ENCODE data around the gene AFAP1.

Gene AFAP1

DNA sequence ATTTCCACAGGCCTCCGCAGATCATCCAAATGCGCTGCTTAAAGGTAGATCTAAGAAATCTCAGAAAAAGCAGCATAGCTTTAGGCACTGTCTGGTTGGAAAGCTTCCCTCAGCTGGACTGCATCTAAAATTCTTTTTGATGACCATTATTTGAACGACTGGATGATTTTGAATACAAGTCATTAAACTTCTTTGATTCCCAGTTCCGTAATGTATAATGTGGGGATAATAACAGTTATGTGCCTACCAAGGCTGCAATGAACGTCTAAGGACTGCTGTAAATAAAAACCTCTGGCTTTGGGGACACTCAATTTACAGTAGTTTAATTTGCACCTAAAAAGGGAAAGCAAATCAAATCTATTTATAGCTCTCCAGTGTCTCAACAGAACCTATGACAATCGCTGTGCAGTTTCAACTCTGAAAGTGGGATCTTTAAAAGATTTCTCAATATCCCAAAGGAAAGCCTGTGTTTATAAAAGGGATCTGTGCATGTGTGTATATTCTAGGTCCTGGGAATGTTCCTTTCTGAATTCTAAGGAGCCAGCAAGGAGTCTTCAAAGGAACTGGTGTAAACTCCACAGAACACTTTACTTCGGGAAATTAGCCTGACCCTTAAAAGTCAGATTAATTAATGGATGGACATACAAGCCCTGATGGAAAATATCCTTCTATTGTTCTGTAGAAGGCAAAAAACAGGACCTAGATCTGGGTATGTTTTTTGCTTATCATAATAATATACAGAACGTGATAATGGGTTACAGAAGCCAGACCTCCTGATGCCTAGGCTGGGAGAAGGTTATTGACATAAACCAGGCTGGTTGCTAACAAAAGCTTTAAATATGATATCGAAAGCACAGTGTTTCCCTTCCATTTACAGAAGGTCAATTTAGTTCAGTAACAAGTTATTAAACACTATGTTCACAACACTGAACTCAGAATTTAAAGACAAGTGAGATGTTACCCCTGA is 53.4 kb downstream of the AFAP1 start:
- H3K27me3 Mint-ChIP-seq = no peaks in the 10 kb centered on the region
- peaks cover 9% of the 10 kb centered on the region for H3K9me3 Mint-ChIP-seq
- H3K4me1 Mint-ChIP-seq (ENCODE audit: low read depth) = peaks cover 26% of the 10 kb centered on the region
- no peak for DNase-seq
- H3K4me3 Mint-ChIP-seq = no peak overlapping the region
- H3K27ac Mint-ChIP-seq = no peak overlapping the region
- peaks cover 8% of the 10 kb centered on the region for H3K36me3 Mint-ChIP-seq (ENCODE audit: low read depth)

DNA sequence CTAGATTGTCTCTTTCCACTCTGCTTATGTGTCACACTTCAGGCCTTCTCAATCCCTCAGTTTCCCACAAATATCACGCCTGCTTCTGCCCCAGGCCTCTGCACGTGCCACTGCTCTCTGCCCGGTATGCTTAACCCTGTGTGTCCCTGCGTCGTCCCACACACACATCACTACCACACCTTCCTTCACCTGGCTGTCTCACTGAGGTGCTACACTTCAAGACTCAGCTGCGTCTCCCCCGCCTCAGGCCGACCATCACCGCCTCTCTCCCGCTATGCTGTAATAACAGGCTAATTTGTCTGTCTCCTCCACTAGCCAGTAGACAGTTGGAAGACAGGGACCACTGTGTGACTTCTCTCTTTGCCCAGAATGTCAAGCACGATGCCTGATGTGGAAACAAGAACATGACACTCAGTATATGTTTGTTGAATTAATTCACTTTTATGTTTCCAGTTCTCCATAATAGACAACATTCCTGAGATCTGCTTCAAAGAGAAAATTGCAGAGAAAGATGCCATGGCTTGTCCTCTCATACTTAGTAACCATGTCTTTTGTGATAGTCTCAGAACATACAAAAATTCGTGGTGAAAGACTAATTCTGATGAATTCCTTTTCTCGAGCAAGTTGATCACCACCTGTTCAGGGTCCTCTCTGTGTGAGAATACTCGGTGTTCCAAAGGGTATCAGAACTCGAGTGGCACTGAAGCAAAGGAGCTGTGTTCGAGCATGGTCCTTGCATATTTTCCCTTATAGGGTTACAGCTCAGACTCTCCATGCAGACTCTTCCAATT is 54.2 kb downstream of the AFAP1 start:
- no peaks in the 10 kb centered on the region for H3K27me3 Mint-ChIP-seq
- H3K4me1 Mint-ChIP-seq (ENCODE audit: low read depth) = peaks cover 29% of the 10 kb centered on the region
- peaks cover 8% of the 10 kb centered on the region for H3K36me3 Mint-ChIP-seq (ENCODE audit: low read depth)
- peaks cover 9% of the 10 kb centered on the region for H3K9me3 Mint-ChIP-seq
- no peak overlapping the region for H3K4me3 Mint-ChIP-seq
- no peak for DNase-seq
- H3K27ac Mint-ChIP-seq = no peak overlapping the region

DNA sequence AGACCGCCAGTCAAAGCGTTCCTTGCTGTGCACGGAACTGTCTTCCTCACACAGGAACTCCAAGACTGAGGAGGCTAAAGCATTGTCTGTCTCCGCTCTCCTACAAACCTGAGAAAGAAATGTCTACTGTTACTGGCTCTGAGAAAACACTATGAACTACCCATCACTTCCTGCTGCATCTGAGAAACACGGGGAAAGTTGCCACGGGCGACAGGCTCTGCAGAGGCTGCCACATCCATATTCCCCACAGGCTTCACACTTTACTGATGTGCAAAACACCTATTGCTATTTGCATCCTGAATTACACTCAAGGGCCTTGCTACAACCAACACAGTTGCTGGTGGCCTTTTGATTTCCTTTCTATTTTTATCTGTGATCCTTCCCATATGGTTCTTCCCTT is 59.0 kb downstream of the AFAP1 start:
- DNase-seq = no peak
- Mint-ChIP-seq H3K36me3 (ENCODE audit: low read depth) (no peaks in the 10 kb centered on the region), H3K4me1 (ENCODE audit: low read depth) (peaks cover 52% of the 10 kb centered on the region), H3K4me3 (no peak overlapping the region), H3K27ac (no peak overlapping the region), H3K27me3 (no peaks in the 10 kb centered on the region), H3K9me3 (no peaks in the 10 kb centered on the region)

DNA sequence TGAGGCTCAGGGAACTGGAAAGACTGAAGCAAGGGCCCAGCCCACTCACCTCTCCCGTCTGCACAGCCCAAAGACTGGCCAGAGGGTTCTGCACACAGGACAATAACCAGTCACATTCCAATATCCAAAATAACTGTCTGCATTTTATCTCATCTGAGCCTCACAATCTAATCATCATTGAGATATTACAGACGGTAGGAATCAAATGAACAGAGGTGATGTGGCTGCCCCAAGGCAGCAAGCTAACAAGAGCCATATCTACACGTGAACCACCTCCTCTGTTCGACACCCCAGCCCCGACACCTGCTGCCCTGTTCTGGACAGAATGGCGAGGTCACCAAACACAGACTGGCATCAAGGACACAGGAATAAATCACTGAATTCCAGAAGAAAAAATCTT is 60.5 kb downstream of the AFAP1 start:
- Mint-ChIP-seq H3K27ac (no peak overlapping the region), H3K27me3 (no peaks in the 10 kb centered on the region), H3K36me3 (ENCODE audit: low read depth) (no peaks in the 10 kb centered on the region), H3K9me3 (no peaks in the 10 kb centered on the region), H3K4me1 (ENCODE audit: low read depth) (peaks cover 56% of the 10 kb centered on the region), H3K4me3 (no peak overlapping the region)
- DNase-seq = no peak

DNA sequence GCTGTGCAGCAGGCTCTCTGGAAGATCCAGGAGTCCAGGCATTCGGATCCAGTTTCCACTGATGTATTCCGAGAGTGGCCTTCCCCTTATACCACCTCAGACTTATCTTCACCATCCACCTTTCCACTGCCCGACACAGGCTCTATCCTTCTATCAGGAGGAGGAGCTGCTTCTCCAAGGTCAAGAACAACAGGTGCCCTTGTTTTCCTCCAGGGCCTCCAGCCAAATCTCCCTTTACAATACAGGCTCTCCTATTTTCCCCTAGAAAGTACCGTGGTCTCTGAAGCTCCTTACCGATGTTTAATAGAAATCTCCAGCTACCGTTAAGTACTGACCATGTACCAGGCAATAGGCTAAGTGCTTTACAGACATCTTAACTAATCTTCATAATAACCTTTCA is 61.3 kb downstream of the AFAP1 start:
- H3K27ac Mint-ChIP-seq = no peak overlapping the region
- peaks cover 61% of the 10 kb centered on the region for H3K4me1 Mint-ChIP-seq (ENCODE audit: low read depth)
- no peak overlapping the region for H3K4me3 Mint-ChIP-seq
- no peak for DNase-seq
- H3K27me3 Mint-ChIP-seq = no peaks in the 10 kb centered on the region
- no peaks in the 10 kb centered on the region for H3K9me3 Mint-ChIP-seq
- no peaks in the 10 kb centered on the region for H3K36me3 Mint-ChIP-seq (ENCODE audit: low read depth)

DNA sequence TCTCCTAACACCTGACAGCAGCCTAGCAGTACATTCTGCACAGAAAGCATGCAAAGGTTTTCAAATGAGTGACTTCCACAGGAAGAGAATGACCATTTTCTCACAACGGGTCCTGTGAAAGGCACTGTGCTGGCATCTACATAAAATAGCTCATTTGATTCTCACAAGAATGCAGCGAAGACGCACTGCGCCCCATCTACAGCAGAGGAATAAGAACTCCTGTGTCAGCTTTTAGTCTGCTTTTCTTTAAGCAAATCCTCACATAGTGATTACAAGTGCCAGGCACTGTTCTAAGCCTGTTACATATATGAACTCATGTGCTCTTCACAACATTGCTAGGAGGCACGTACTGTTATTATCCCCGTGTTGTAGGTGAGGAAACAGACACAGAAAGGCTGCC is 62.5 kb downstream of the AFAP1 start:
- Mint-ChIP-seq H3K27ac (peak overlapping the region; percentile 78), H3K36me3 (ENCODE audit: low read depth) (no peaks in the 10 kb centered on the region), H3K4me3 (peak overlapping the region; percentile 60), H3K9me3 (no peaks in the 10 kb centered on the region), H3K27me3 (no peaks in the 10 kb centered on the region), H3K4me1 (ENCODE audit: low read depth) (peaks cover 59% of the 10 kb centered on the region)
- no peak for DNase-seq

DNA sequence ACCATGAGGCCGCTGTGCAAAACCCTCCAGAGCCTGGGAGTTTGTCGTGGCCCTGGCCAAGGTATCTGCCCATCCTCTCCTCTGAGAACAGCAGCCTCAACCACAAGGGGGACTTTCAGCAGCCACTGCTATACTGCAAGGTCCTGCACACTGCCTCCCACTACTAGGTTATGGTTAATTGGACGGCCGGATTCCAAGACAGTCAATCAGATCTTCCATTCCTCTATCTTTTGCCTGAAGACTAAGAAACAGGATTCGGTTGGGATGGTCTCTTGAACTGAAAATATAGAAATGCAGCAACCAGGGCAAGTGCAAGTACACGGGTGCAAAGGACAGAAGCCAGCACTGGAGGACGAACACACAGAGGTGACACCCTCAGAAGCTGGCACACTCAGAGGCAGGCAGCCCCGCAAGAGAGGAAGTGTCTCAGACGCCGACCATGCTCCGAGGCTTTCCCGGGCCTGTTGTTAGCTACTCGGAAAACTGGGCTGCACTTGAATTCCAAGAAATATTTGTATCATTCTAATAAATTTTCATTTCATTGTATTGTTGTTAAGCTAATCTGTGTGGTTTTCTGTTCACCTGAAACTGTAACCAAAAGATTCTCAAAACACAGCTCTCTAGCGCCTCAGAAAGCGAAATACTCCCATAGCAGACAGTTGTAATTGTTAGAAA is 63.3 kb downstream of the AFAP1 start:
- peaks cover 54% of the 10 kb centered on the region for H3K4me1 Mint-ChIP-seq (ENCODE audit: low read depth)
- H3K27me3 Mint-ChIP-seq = no peaks in the 10 kb centered on the region
- DNase-seq = peak; percentile 58
- H3K9me3 Mint-ChIP-seq = no peaks in the 10 kb centered on the region
- peak overlapping the region; percentile 78 for H3K27ac Mint-ChIP-seq
- H3K36me3 Mint-ChIP-seq (ENCODE audit: low read depth) = peaks cover 3% of the 10 kb centered on the region
- H3K4me3 Mint-ChIP-seq = peak overlapping the region; percentile 60

DNA sequence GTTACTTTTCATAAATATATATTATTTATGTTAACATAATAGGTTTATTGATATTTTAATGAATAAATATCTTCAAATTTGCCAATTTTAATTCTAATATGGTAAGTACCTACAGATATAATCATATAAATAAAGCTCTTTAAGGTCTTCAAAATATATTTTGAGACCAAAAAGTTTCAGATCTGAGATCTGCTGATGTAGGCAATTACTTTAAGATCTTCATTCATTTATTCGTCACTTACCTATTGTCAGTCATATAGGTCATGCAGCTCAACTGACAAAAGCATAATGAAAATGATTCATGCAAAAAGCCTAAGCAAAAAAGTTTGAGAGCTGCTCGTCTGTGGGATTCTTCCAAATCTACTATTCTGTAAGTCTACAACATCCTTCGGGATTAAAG is 64.8 kb downstream of the AFAP1 start:
- no peaks in the 10 kb centered on the region for H3K9me3 Mint-ChIP-seq

DNA sequence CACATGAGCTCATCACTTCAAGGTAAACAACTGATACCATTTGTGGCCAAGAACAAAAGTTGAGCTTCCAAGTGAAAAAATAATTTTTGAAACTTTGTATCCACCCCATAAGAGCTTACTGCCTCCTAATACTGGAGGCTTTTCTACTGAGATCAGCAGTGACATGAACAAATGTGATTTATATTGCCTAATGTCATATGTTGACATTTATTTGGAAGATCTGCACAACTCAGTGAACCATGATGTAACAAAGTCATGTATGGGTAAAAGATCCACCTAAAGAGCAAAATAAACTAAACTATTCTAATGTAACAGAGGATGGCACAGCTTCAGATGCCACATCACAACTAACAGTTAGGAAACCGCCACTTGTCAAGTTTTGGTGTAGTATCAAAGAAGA is 65.8 kb downstream of the AFAP1 start:
- Mint-ChIP-seq H3K27ac (no peak overlapping the region), H3K4me3 (no peak overlapping the region), H3K4me1 (ENCODE audit: low read depth) (peaks cover 40% of the 10 kb centered on the region), H3K36me3 (ENCODE audit: low read depth) (peaks cover 18% of the 10 kb centered on the region), H3K27me3 (no peaks in the 10 kb centered on the region), H3K9me3 (no peaks in the 10 kb centered on the region)
- no peak for DNase-seq

More for the DNA sequence above, 64.8 kb downstream of the AFAP1 start:
- peaks cover 15% of the 10 kb centered on the region for H3K36me3 Mint-ChIP-seq (ENCODE audit: low read depth)
- H3K27me3 Mint-ChIP-seq = no peaks in the 10 kb centered on the region
- no peak overlapping the region for H3K4me3 Mint-ChIP-seq
- H3K27ac Mint-ChIP-seq = no peak overlapping the region
- H3K4me1 Mint-ChIP-seq (ENCODE audit: low read depth) = peaks cover 44% of the 10 kb centered on the region
- no peak for DNase-seq

DNA sequence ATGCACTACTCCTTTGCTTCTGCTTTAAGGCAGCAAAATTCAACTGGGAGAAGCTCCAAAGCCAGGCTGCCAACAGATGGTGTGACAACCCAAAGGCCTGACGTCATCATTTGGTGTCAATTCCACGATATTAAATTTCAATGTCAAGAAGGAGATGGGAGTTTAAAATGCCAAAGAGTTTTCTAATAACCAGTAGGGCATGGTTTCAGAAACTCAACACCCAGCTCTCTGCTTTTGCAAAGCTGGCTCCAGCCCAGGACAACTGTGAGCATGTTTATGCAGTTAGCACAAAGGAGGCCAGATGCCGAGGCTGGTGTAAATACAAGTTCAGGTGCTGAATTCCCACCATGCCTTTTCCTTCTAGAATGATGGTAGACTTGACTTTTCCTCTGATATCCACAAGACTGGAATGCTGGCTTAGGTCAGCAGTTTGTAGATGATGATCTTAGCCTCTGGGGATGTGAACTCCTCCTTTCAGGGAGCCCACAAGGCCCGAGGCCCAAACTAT is 67.3 kb downstream of the AFAP1 start:
- H3K27me3 Mint-ChIP-seq = no peaks in the 10 kb centered on the region
- peaks cover 43% of the 10 kb centered on the region for H3K4me1 Mint-ChIP-seq (ENCODE audit: low read depth)
- no peak for DNase-seq
- H3K4me3 Mint-ChIP-seq = no peak overlapping the region
- H3K9me3 Mint-ChIP-seq = no peaks in the 10 kb centered on the region
- H3K36me3 Mint-ChIP-seq (ENCODE audit: low read depth) = peaks cover 32% of the 10 kb centered on the region
- no peak overlapping the region for H3K27ac Mint-ChIP-seq

DNA sequence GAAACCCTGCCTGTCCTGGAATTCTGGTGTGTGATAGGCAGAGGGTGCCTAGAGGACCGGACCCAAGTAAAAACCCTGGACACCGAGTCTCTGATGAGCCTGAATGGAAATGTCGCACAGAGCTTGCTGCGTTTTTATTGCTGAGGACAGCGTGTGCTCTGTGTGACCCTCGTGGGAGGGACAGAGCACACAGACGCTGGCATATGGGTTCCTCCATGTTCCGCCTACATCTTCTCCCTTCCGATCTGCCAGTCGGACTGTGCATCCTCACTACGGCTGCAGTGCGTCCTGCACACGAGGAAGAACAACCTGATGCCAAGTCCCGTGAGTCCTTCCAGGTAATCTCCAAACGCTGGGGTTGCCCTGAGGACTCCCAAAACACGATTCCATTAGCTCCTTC is 68.3 kb downstream of the AFAP1 start:
- peaks cover 38% of the 10 kb centered on the region for H3K4me1 Mint-ChIP-seq (ENCODE audit: low read depth)
- peaks cover 37% of the 10 kb centered on the region for H3K36me3 Mint-ChIP-seq (ENCODE audit: low read depth)
- no peak overlapping the region for H3K27ac Mint-ChIP-seq
- DNase-seq = no peak
- H3K9me3 Mint-ChIP-seq = no peaks in the 10 kb centered on the region
- H3K27me3 Mint-ChIP-seq = no peaks in the 10 kb centered on the region
- no peak overlapping the region for H3K4me3 Mint-ChIP-seq

DNA sequence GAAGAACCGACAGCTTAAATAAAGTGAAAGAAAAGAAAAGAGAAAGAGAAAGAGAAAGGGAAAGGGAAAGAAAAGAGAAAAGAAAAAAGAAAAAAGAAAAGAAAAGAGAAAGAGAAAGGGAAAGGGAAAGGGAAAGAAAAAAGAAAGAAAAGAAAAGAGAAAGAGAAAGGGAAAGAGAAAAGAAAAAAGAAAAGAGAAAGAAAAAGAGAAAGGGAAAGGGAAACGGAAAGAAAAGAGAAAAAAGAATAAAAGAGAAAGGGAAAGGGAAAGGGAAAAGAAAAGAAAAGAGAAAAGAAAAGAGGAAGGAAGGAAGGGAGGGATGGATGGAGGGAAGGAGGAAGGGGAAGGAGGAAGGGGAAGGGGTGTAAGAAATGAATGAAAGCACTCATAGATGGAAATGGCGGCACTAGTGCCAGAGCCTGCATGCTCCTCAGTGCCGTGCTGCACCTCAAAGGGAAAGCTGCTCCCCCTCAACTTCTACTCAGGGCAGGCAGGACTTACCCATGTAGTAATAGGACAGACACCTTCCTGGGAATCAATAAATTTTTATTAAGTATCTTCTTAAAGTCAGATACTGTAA is 70.7 kb downstream of the AFAP1 start:
- DNase-seq = no peak
- peaks cover 43% of the 10 kb centered on the region for H3K36me3 Mint-ChIP-seq (ENCODE audit: low read depth)
- H3K4me3 Mint-ChIP-seq = no peak overlapping the region
- H3K9me3 Mint-ChIP-seq = peaks cover 3% of the 10 kb centered on the region
- no peaks in the 10 kb centered on the region for H3K27me3 Mint-ChIP-seq
- H3K27ac Mint-ChIP-seq = peak overlapping the region; percentile 85
- H3K4me1 Mint-ChIP-seq (ENCODE audit: low read depth) = peaks cover 31% of the 10 kb centered on the region

DNA sequence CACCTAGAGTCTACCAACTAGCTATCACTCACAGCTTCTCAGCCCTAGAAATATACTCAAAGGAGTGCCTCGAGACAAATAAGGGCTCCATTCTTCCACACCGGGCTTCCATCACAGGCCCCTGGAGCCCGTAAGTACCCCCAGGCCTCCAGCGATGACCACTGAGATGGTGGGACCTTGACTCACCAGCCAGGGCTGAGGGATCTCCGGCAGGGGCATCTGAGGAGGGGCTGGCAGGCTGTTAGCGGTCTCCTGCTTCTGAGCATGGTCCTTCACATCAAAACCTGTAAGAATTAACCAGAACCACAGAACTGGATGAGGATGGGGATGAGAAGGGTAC is 71.3 kb downstream of the AFAP1 start:
- Mint-ChIP-seq H3K27ac (peak overlapping the region; percentile 85), H3K4me1 (ENCODE audit: low read depth) (peaks cover 26% of the 10 kb centered on the region), H3K36me3 (ENCODE audit: low read depth) (peaks cover 44% of the 10 kb centered on the region), H3K27me3 (no peaks in the 10 kb centered on the region), H3K9me3 (peaks cover 6% of the 10 kb centered on the region), H3K4me3 (no peak overlapping the region)
- DNase-seq = no peak
